Caco-2 (cell line): Measurements from ENCODE around the gene HDGF. TPM values are rescaled to one million over a fixed set of nuclear protein-coding genes. Genes with fewer than 3 reads are reported as not detected.

Source experiments
- BruUV-seq: library from RNA; stranded (reverse); fragments of 400-500 nt; replicated peaks from 2 replicates; lab custom pipeline; 2021; lab: Mats Ljungman, UMichigan
- CTCF ChIA-PET: fragments of 300-600 bp; sonication (Branson Sonifier 250); formaldehyde crosslinking; loops from one replicate; lab custom pipeline; 2022; ENCODE audit warnings: antibody characterized with exemption; lab: Charles Lee
- POLR2A ChIA-PET: fragments of 300-600 bp; sonication (Branson Sonifier 250); formaldehyde crosslinking; loops from one replicate; lab custom pipeline; 2022; ENCODE audit warnings: antibody characterized with exemption; lab: Charles Lee
- DNase-seq, 2 experiments: peaks; one replicate each; pipeline versions ENCODE4 v3.0.0 to v3.0.0-alpha.2; 2020 to 2022
- H3K27me3 ChIP-seq: replicated peaks from 2 replicates; pipeline ENCODE4 v1.6.0; 2011; ENCODE audit warnings: low read length; ENCODE audit not compliant: control insufficient read depth, insufficient read depth
- H3K36me3 ChIP-seq: 2 replicates; pipeline ENCODE4 v1.5.1; 2011; ENCODE audit warnings: low read length; ENCODE audit not compliant: control insufficient read depth, insufficient read depth
- H3K4me1 ChIP-seq: fragments of 250-450 bp; sonication (Bioruptor Pico); 2 replicates; pipeline ENCODE4 v1.5.1; 2020; ENCODE audit warnings: mild to moderate bottlenecking
- H3K4me3 ChIP-seq: 2 replicates; pipeline ENCODE4 v1.5.1; 2011; ENCODE audit warnings: low read depth, mild to moderate bottlenecking, control low read depth, low read length
- H3K9me3 ChIP-seq: fragments of 250-450 bp; sonication (Bioruptor Pico); 2 replicates; pipeline ENCODE4 v1.5.1; 2020; ENCODE audit warnings: mild to moderate bottlenecking, moderate library complexity
- H3K27ac Mint-ChIP-seq: one replicate; pipeline ENCODE4 v1.8.0; 2022; ENCODE audit warnings: mixed read lengths; ENCODE audit not compliant: unreplicated experiment
- H3K27me3 Mint-ChIP-seq: one replicate; pipeline ENCODE4 v1.8.0; 2022; ENCODE audit warnings: mixed read lengths; ENCODE audit not compliant: insufficient read depth, unreplicated experiment
- H3K36me3 Mint-ChIP-seq: one replicate; pipeline ENCODE4 v1.8.0; 2022; ENCODE audit warnings: mild to moderate bottlenecking, mixed read lengths; ENCODE audit not compliant: insufficient read depth, unreplicated experiment
- H3K4me1 Mint-ChIP-seq: one replicate; pipeline ENCODE4 v1.8.0; 2022; ENCODE audit warnings: low read depth, mixed read lengths; ENCODE audit not compliant: unreplicated experiment
- H3K4me3 Mint-ChIP-seq: one replicate; pipeline ENCODE4 v1.8.0; 2022; ENCODE audit warnings: mild to moderate bottlenecking, moderate library complexity, mixed read lengths; ENCODE audit not compliant: unreplicated experiment
- H3K9me3 Mint-ChIP-seq: one replicate; pipeline ENCODE4 v1.8.0; 2022; ENCODE audit warnings: mixed read lengths; ENCODE audit not compliant: unreplicated experiment
- CTCF ChIP-seq, 2 experiments: fragments of 200-600 bp in 1 of 2; IDR thresholded peaks; 1 replicate in 1 of 2; 2 replicates in 1 of 2; pipeline versions ENCODE4 v1.5.1 to v1.8.0; 2011 to 2022; ENCODE audit warnings: antibody characterized with exemption in 1 of 2, control low read depth in 1 of 2, inconsistent platforms in 1 of 2, low read depth in 1 of 2, low read length in 1 of 2, mild to moderate bottlenecking in 1 of 2, moderate library complexity in 1 of 2; ENCODE audit not compliant: insufficient read depth in 1 of 2, severe bottlenecking in 1 of 2, unreplicated experiment in 1 of 2
- intact Hi-C: fragments of 100-400 bp; cut with micrococcal nuclease; formaldehyde crosslinking; loops from one replicate; pipeline ENCODE4 v1.10.0; 2022; ENCODE audit not compliant: unreplicated experiment
- total RNA-seq: library from RNA; stranded (reverse); gene quantifications from 2 replicates; pipeline ENCODE4 v1.2.3, GENCODE V29; 2022

HDGF gene
- total RNA-seq, 1 experiment from 2014 or later, result 414 TPM

GRCh38 chr1:156733989-156734584 lies 17.4 kb downstream of the HDGF start:
- Histone ChIP-seq H3K27me3 (no peaks in the 10 kb centered on the region), H3K9me3 (no peaks in the 10 kb centered on the region), H3K36me3 (no peaks in the 10 kb centered on the region; the same call in none of the 2 replicates), H3K4me1 (no peaks in the 10 kb centered on the region), H3K4me3 (no peak overlapping the region)
- ChIA-PET CTCF (interaction anchor here (0.6 to 1.0 kb wide), 2 partner anchors 45 to 68 kb away, joined by 3 to 6 read pairs; no protein-coding TSS in a partner anchor), POLR2A (interaction anchor here (0.5 to 0.6 kb wide), 2 partner anchors 13 to 69 kb away, joined by 4 read pairs; no protein-coding TSS in a partner anchor)
- Mint-ChIP-seq H3K36me3 (peaks cover 8% of the 10 kb centered on the region), H3K9me3 (no peaks in the 10 kb centered on the region), H3K4me3 (no peak overlapping the region), H3K4me1 (no peaks in the 10 kb centered on the region), H3K27ac (no peak overlapping the region), H3K27me3 (no peaks in the 10 kb centered on the region)
- TF ChIP-seq CTCF (IDR thresholded peaks at IDR 0.05; ENCODE audit: insufficient read depth in 1 of 2, low read depth in 1 of 2, low read length in 1 of 2, severe bottlenecking in 1 of 2, unreplicated experiment in 1 of 2), result no peak
- BruUV-seq, result no TSS peak
- intact Hi-C loops, result no loop called here
- DNase-seq, result no peak

- BruUV-seq, result TSS peak; percentile 71
- intact Hi-C loops, result loop anchor here (1.0 to 2.0 kb wide), 5 partner anchors 12 to 131 kb away; partner anchors contain the start of genes HDGF, MRPL24, NTRK1 and PRCC
- peak; percentile 95 to 96 for DNase-seq
- ChIA-PET CTCF (interaction anchor here (0.6 to 4.8 kb wide), 11 partner anchors 12 to 199 kb away, joined by 3 to 262 read pairs (median 7); partner anchors contain the start of genes CRABP2, HDGF, MRPL24 and PRCC), POLR2A (interaction anchor here (0.5 to 4.8 kb wide), 24 partner anchors 9 to 303 kb away, joined by 3 to 108 read pairs (median 6); partner anchors contain the start of genes CRABP2, HDGF, INSRR and MRPL24)
- Histone ChIP-seq H3K4me3 (peak within 1 kb of the TSS; percentile 90), H3K36me3 (peaks cover 4% of the 10 kb centered on the region), H3K27me3 (no peaks in the 10 kb centered on the region), H3K9me3 (no peaks in the 10 kb centered on the region), H3K4me1 (peaks cover 13% of the 10 kb centered on the region; the same call in 1 of the 2 replicates)
- peaks cover 16% of the 10 kb centered on the region for H3K36me3 Mint-ChIP-seq
- no peaks in the 10 kb centered on the region for H3K27me3 Mint-ChIP-seq
- H3K4me1 Mint-ChIP-seq, result peaks cover 6% of the 10 kb centered on the region
- no peak within 1 kb of the TSS for H3K4me3 Mint-ChIP-seq
- H3K9me3 Mint-ChIP-seq, result no peaks in the 10 kb centered on the region
- peak within 1 kb of the TSS; percentile 96 for H3K27ac Mint-ChIP-seq
- TF ChIP-seq CTCF (IDR thresholded peaks at IDR 0.05; ENCODE audit: insufficient read depth in 1 of 2, low read depth in 1 of 2, low read length in 1 of 2, severe bottlenecking in 1 of 2, unreplicated experiment in 1 of 2), result no peak
These were observed 22.6 kb downstream of the HDGF start, which contains the start of gene ISG20L2 for GRCh38 chr1:156728599-156729462. TSS of gene ISG20L2 (minus strand) at chr1:156728766. CDS start at chr1:156727652, 1,114 bp downstream.
